ENCODE data around the gene PEDS1.
"Not testable (repeated sequence)": the region's sequence is repeated elsewhere in the genome, so short reads cannot be mapped to it uniquely, and the experiment has no call there.

The PEDS1 gene

DNA sequence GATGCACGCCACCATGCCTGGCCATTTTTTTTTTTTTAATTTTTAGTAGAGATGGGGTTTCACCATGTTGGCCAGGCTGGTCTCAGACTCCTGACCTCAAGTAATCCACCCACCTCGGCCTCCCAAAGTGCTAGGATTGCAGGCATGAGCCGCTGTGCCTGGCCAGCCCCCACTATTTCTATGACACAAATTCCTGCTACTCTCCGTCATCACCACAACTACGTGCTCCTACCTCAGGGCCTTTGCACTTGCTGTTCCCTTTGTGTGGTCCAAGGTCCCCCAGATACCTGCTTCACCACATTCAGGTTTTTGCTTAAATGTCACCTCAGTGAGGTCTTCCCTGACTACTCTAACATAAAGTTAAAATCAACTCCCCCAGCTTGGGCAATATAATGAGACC, 31.9 kb upstream of the PEDS1 start:
- TF ChIP-seq, protein P1, sequence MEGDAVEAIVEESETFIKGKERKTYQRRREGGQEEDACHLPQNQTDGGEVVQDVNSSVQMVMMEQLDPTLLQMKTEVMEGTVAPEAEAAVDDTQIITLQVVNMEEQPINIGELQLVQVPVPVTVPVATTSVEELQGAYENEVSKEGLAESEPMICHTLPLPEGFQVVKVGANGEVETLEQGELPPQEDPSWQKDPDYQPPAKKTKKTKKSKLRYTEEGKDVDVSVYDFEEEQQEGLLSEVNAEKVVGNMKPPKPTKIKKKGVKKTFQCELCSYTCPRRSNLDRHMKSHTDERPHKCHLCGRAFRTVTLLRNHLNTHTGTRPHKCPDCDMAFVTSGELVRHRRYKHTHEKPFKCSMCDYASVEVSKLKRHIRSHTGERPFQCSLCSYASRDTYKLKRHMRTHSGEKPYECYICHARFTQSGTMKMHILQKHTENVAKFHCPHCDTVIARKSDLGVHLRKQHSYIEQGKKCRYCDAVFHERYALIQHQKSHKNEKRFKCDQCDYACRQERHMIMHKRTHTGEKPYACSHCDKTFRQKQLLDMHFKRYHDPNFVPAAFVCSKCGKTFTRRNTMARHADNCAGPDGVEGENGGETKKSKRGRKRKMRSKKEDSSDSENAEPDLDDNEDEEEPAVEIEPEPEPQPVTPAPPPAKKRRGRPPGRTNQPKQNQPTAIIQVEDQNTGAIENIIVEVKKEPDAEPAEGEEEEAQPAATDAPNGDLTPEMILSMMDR (IDR thresholded peaks at IDR 0.05; ENCODE audit: low read depth, low read length) = no peak
- H3K4me3 ChIP-seq (ENCODE audit: low read depth, low read length) = no peak overlapping the region

DNA sequence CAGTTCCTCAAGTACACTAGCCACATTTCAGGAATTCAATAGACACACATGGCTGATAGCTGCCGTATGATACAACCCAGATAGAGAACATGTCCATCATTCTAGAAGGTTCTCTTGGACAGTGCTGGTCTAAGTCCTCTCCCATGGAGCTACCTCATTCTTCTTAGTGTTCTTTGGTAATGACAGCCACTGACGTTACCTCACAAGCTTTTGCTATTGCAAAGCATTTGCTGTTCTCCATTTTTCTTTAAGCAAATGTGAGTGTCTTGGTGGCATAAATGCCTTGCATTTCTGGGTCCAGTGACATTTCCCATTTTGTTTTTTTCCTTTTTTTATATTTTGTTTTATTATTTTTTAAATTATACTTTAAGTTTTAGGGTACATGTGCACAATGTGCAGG, 28.8 kb upstream of the PEDS1 start:
- H3K4me3 ChIP-seq (ENCODE audit: low read depth, low read length) = no peak overlapping the region
- TF ChIP-seq, protein P1 (IDR thresholded peaks at IDR 0.05; ENCODE audit: low read depth, low read length) = no peak

DNA sequence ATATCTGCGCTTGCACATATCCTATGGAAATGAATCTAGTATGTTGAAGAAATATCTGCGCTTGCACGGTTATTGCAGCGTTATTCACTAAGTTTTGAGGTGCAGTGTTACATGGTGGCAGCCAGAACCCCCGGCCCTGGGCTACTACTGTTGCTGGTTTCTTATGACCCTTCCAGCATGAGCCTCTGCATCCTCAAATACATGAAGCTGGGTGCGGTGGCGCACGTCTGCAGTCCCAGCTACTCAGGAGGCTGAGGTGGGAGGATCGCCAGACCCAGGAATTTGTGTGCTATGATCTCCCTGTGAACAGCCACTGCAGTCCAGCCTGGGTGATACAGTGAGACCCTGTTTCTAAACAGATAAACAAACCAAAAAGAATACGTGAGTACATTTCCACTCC, 27.8 kb upstream of the PEDS1 start:
- H3K4me3 ChIP-seq (ENCODE audit: low read depth, low read length) = no peak overlapping the region
- TF ChIP-seq, protein P1 (IDR thresholded peaks at IDR 0.05; ENCODE audit: low read depth, low read length) = no peak

DNA sequence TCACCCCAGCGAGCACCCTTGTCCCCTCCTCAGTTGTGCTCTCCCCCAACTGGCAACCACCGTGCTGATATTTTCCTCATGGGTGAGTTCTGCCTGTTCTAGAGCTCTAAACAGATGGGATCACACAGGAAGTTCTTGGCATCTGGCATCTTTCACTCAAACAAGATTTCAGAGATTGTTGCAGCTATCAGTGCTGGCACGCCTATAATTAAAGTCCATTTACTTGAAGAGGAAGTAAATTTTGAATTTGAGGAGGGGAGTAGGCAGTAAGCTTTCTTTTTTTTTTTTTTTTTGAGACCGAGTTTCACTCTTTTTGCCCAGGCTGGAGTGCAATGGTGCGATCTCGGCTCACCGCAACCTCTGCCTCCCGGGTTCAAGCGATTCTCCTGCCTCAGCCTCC, 25.1 kb upstream of the PEDS1 start:
- not testable (repeated sequence) for H3K4me3 ChIP-seq (ENCODE audit: low read depth, low read length)

DNA sequence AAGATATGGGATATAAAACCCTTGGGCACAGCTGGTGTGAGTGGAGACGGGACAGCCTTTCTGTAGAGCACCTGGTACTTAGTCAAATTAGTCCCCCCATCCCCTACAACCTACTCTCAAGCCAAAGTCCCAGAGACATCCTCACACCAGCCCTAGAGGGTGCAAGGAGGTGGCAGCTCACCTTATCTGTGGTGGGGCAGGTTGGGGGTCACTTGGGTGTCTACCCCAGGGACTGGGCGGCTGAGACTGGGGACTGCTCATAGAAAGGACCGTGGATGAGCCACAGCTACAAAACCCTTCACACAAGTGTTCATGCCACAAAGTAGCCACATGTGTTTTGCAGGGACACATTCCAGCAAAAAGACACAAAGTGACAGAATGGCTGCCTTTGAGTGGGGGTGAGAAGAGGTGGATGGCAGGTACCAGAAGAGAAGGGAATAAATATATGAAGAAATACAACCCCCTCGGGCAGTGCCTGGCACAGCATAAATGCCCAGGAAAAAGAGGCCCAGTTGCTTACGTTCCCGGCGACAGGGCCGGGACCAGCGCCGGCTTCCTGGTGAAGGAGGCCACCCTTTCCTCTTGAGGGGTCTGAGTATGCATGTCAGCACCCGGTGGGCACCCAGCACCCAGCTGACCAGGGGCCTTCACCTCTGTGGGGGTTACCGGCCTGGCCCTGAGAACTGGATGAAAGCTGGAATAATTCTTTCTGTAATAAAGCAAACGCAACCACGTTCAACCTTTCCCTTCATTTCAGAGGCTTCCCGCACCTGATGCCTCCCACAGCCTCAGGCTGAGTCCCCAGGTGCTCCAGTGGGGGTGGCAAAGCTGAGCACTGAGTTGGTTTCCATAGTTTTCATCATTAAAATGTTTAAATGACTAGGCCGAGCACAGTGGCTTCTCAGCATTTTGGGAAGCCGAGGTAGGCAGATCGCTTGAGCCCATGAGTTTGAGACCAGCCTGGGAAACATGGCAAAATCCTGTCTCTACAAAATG, 22.7 kb upstream of the PEDS1 start:
- TF ChIP-seq, protein P1 (IDR thresholded peaks at IDR 0.05; ENCODE audit: low read depth, low read length) = no peak
- no peak overlapping the region for H3K4me3 ChIP-seq (ENCODE audit: low read depth, low read length)

DNA sequence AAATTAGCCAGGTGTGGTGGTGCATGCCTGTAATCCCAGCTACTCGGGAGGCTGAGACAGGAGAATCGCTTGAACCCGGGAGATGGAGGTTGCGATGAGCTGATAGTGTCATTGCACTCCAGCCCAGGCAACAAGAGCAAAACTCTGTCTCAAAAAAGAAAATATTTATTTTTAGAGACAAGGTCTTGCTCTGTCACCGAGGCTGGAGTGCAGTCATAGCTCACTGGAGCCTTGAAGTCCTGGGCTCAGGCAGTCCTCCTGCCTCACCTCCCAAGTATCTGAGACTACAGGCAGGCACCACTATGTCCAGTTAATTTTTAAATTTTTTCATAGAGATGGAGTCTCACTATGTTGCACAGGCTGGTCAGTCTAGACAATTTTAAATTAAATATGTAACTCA, 20.9 kb upstream of the PEDS1 start:
- H3K4me3 ChIP-seq (ENCODE audit: low read depth, low read length) = no peak overlapping the region
- TF ChIP-seq, protein P1 (IDR thresholded peaks at IDR 0.05; ENCODE audit: low read depth, low read length) = no peak

DNA sequence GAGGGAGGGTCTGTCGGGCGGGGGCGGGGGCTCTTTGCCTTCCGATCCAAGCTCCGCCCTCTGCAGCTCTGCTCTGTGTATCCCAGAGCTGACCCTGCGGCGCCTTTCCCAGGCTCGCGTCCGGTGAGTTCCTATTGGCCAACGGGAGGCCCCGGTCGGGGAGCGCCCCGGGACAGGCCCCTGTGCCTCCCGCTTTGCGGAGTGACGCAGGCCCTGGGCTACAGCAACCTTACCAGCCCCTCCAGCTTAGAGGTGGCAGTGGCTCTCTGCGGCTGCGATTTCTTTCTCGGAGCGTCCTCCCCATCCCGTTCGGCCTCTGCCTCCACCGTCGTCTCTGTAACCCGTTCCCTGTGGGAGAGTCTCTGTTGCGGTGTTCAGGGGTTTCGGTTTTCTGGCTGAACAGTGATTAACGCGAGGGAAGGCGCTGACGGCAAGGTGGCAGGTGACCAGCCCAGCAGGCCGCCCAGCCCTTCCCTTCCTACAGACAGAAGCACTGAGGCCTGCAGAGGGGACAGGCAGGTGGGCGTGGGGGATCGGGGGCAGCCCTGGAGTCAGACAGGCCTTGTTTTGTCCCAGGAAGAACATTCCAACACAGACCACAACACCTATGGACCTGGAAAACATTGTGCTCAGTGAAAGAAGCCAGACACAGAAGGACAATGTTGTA, 19.0 kb upstream of the PEDS1 start:
- TF ChIP-seq, protein P1 (IDR thresholded peaks at IDR 0.05; ENCODE audit: low read depth, low read length) = no peak
- peak overlapping the region; percentile 65 for H3K4me3 ChIP-seq (ENCODE audit: low read depth, low read length)

Data from WI38 (cell line).